ENCODE measurements around the gene HIRIP3.

- TF ChIP-seq ZBTB33 (CRISPR knock-in tag; IDR thresholded peaks at IDR 0.05): no peak
- TF ChIP-seq TBP (CRISPR knock-in tag; IDR thresholded peaks at IDR 0.05): no peak
- TF ChIP-seq IRF1 (CRISPR knock-in tag; IDR thresholded peaks at IDR 0.05; ENCODE audit: low read depth): no peak
Observed at GRCh38 chr16:29988346-29989075, 6.9 kb downstream of the HIRIP3 start.

Data from HepG2 (cell line).